Neural cell (in vitro differentiated cells): ENCODE data around the gene CNTNAP5. TPM values are rescaled to one million over a fixed set of nuclear protein-coding genes. Genes with fewer than 3 reads are reported as not detected.

Source experiments
- H2AFZ ChIP-seq: fragments of 200-600, 300-800 bp; sonication (generic), shearing (Covaris generic); 2 replicates; pipeline ENCODE4 v1.6.0; 2014; ENCODE audit warnings: low read depth, mild to moderate bottlenecking, antibody characterized with exemption, low read length, moderate library complexity
- H3F3A ChIP-seq: fragments of 200-600 bp; shearing (Covaris generic); 2 replicates; pipeline ENCODE4 v1.6.1; 2016; ENCODE audit warnings: mild to moderate bottlenecking, moderate library complexity, mixed read lengths, antibody characterized with exemption, low read length; ENCODE audit not compliant: insufficient read depth, poor library complexity, severe bottlenecking
- H3K27ac ChIP-seq: fragments of 200-600, 300-800 bp; sonication (generic), shearing (Covaris generic); 2 replicates; pipeline ENCODE4 v1.5.1; 2014; ENCODE audit warnings: mild to moderate bottlenecking, low read length, moderate library complexity
- H3K27me3 ChIP-seq: fragments of 300-800, 200-600 bp; sonication (generic), shearing (Covaris generic); 2 replicates; pipeline ENCODE4 v1.6.0; 2014; ENCODE audit warnings: mild to moderate bottlenecking, low read depth, low read length, moderate library complexity; ENCODE audit not compliant: insufficient read depth
- H3K36me3 ChIP-seq: fragments of 300-800, 200-600 bp; sonication (generic), shearing (Covaris generic); 2 replicates; pipeline ENCODE4 v1.5.1; 2014; ENCODE audit warnings: mild to moderate bottlenecking, antibody characterized with exemption, low read length, moderate library complexity; ENCODE audit not compliant: insufficient read depth
- H3K4me2 ChIP-seq: fragments of 300-800, 200-600 bp; sonication (generic), shearing (Covaris generic); 2 replicates; pipeline ENCODE4 v1.6.0; 2014; ENCODE audit warnings: mild to moderate bottlenecking, low read length
- H3K4me3 ChIP-seq: fragments of 300-800, 200-600 bp; sonication (generic), shearing (Covaris generic); 2 replicates; pipeline ENCODE4 v1.5.1; 2014; ENCODE audit warnings: mild to moderate bottlenecking, low read length, moderate library complexity
- H3K79me2 ChIP-seq: fragments of 200-600 bp; shearing (Covaris generic); replicated peaks from 2 replicates; pipeline ENCODE4 v1.6.0; 2014; ENCODE audit warnings: mild to moderate bottlenecking, low read length, moderate library complexity; ENCODE audit not compliant: insufficient read depth
- H3K9ac ChIP-seq: fragments of 300-800, 200-600 bp; sonication (generic), shearing (Covaris generic); 2 replicates; pipeline ENCODE4 v1.6.1; 2016; ENCODE audit warnings: mild to moderate bottlenecking, low read length, mixed read lengths
- H3K9me2 ChIP-seq: fragments of 200-600 bp; shearing (Covaris generic); 2 replicates; pipeline ENCODE4 v1.6.1; 2016; ENCODE audit warnings: mild to moderate bottlenecking, low read length, mixed read lengths; ENCODE audit not compliant: insufficient read depth
- H3K9me3 ChIP-seq: fragments of 200-600, 300-800 bp; sonication (generic), shearing (Covaris generic); 2 replicates; pipeline ENCODE4 v1.6.1; 2016; ENCODE audit warnings: mild to moderate bottlenecking, mixed run types, low read length, moderate library complexity, mixed read lengths
- H4K20me1 ChIP-seq: fragments of 200-600 bp; shearing (Covaris generic); 2 replicates; pipeline ENCODE4 v1.6.1; 2016; ENCODE audit warnings: mild to moderate bottlenecking, mixed run types; ENCODE audit not compliant: insufficient read depth
- EP300 ChIP-seq: fragments of 450-650 bp; conservative IDR thresholded peaks from 2 replicates; pipeline ENCODE4 v1.6.1; 2014; ENCODE audit warnings: antibody characterized with exemption, mild to moderate bottlenecking, moderate library complexity; ENCODE audit not compliant: poor library complexity, severe bottlenecking
- EZH2 ChIP-seq: fragments of 200-600, 300-800 bp; shearing (Covaris generic), sonication (generic); IDR thresholded peaks from 2 replicates; pipeline ENCODE4 v1.6.1; 2014; ENCODE audit warnings: antibody characterized with exemption, low read length, borderline replicate concordance, mild to moderate bottlenecking; ENCODE audit not compliant: insufficient read depth, poor library complexity, severe bottlenecking
- MXI1 ChIP-seq: fragments of 450-650 bp; conservative IDR thresholded peaks from 2 replicates; pipeline ENCODE4 v1.6.1; 2014; ENCODE audit warnings: antibody characterized with exemption, mild to moderate bottlenecking; ENCODE audit not compliant: poor library complexity, severe bottlenecking
- POLR2AphosphoS5 ChIP-seq: IDR thresholded peaks from 2 replicates; pipeline ENCODE4 v1.6.1; 2012
- RAD21 ChIP-seq: fragments of 450-650 bp; conservative IDR thresholded peaks from 2 replicates; pipeline ENCODE4 v1.6.1; 2014; ENCODE audit warnings: antibody characterized with exemption, mild to moderate bottlenecking, moderate library complexity
- SMC3 ChIP-seq: fragments of 450-650 bp; conservative IDR thresholded peaks from 2 replicates; pipeline ENCODE4 v1.6.1; 2014; ENCODE audit warnings: antibody characterized with exemption, mild to moderate bottlenecking, moderate library complexity; ENCODE audit not compliant: poor library complexity
- TAF1 ChIP-seq: IDR thresholded peaks from 2 replicates; pipeline ENCODE4 v1.6.1; 2012; ENCODE audit warnings: low read depth
- polyA plus RNA-seq: library from polyadenylated mRNA; depleted of rRNA; stranded (reverse); fragments of >200 nt; gene quantifications from 2 replicates; pipeline ENCODE4 v1.2.3, GENCODE V29; 2014
- TF ChIP-seq, protein P1 (sequence below): fragments of 450-650 bp; IDR thresholded peaks from 2 replicates; pipeline ENCODE4 v1.5.1; 2014; ENCODE audit warnings: antibody characterized with exemption, mild to moderate bottlenecking, moderate library complexity; ENCODE audit not compliant: poor library complexity, severe bottlenecking
- TF ChIP-seq, protein P2 (sequence below): IDR thresholded peaks from 2 replicates; pipeline ENCODE4 v1.6.1; 2012; ENCODE audit warnings: borderline replicate concordance

Gene CNTNAP5
- polyA plus RNA-seq, 1 donor from 2014 or later, result 19.3 TPM

DNA sequence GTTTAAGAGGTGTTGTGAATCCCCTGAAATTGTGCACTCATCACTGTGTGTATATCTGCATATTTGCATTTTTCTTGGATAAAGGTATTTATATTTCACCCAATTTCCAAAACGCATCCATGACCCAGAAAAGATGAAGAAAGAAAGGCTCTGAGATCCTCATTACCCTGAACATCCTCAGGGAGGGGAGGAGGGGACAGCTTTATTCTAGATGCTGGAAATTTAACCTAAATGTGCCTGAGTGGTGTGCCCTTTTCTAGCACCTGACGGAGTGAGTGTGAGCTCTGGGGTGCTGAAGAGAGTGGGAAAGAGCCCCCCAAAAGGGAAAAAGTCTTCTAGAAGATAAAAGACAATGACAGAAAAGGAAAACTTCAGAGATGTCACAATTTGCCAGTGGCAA lies 20.8 kb downstream of the CNTNAP5 start:
- Histone ChIP-seq H3K36me3 (no peaks in the 10 kb centered on the region), H3K79me2 (peaks cover 8% of the 10 kb centered on the region), H3K27ac (peak overlapping the region; percentile 48), H3K9me3 (no peaks in the 10 kb centered on the region), H3K27me3 (no peaks in the 10 kb centered on the region), H3K9ac (no peak overlapping the region), H3K4me3 (no peak overlapping the region), H2AFZ (no peak overlapping the region), H3K9me2 (no peaks in the 10 kb centered on the region), H3F3A (peaks cover 3% of the 10 kb centered on the region), H4K20me1 (no peaks in the 10 kb centered on the region), H3K4me2 (no peak overlapping the region)
- TF ChIP-seq POLR2AphosphoS5, result no peak
- no peak for TF ChIP-seq SMC3

DNA sequence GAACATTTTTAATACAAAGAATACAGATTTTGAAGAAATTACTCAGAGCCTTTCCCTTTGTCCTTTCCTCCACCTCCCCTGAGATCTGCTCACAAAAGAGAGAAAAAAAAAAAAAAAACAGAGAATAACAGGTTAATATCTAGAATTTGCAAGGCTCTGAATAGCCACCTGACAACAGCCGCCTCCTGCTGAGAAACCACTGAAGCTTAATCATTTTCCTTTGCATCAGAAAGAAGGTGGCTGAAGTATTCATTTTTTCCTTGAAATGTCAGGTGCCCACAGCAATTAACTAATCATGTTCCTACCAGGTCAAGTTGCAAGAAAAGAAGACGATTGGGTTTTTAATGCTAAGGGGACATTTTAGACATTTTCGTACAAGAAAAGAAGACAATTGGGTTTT lies 21.2 kb downstream of the CNTNAP5 start:
- no peak overlapping the region for H2AFZ ChIP-seq
- peak overlapping the region; percentile 23 for H3K4me3 ChIP-seq
- H3K36me3 ChIP-seq, result no peaks in the 10 kb centered on the region
- H3K9ac ChIP-seq, result no peak overlapping the region
- H4K20me1 ChIP-seq, result no peaks in the 10 kb centered on the region
- H3K9me2 ChIP-seq, result no peaks in the 10 kb centered on the region
- H3K27ac ChIP-seq, result peak overlapping the region; percentile 48
- H3K4me2 ChIP-seq, result no peak overlapping the region
- H3K79me2 ChIP-seq, result peaks cover 6% of the 10 kb centered on the region
- peaks cover 3% of the 10 kb centered on the region for H3F3A ChIP-seq
- no peak for TF ChIP-seq EP300
- TF ChIP-seq RAD21, result no peak
- TF ChIP-seq EZH2, result no peak
- no peaks in the 10 kb centered on the region for H3K9me3 ChIP-seq
- H3K27me3 ChIP-seq, result no peaks in the 10 kb centered on the region

DNA sequence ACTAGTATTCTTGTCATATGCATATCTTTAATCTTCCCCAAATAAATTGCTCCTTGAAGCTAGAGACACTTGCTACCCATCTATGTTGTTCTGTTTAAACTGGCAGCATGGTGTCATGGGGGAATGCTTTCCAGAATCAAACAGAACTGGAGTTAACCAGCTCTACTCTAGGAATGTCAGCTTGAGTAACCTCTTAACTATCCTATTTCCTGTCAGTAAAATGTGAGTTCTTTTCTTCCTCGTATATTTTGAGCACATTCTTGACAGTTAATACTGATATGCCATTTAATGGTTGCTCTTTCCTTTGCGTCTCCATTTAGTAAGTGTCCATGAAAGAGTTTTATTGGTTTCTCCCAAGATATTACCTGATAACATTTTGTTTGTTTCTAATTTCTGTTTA lies 23.0 kb downstream of the CNTNAP5 start:
- Histone ChIP-seq H2AFZ (no peak overlapping the region), H4K20me1 (no peaks in the 10 kb centered on the region), H3K9ac (no peak overlapping the region), H3F3A (peaks cover 3% of the 10 kb centered on the region), H3K27me3 (no peaks in the 10 kb centered on the region), H3K9me3 (no peaks in the 10 kb centered on the region), H3K36me3 (no peaks in the 10 kb centered on the region), H3K4me2 (no peak overlapping the region), H3K79me2 (peaks cover 3% of the 10 kb centered on the region), H3K4me3 (peak overlapping the region; percentile 23), H3K9me2 (no peaks in the 10 kb centered on the region), H3K27ac (peak overlapping the region; percentile 48)
- TF ChIP-seq MXI1 (no peak), TAF1 (no peak), SMC3 (no peak), RAD21 (no peak), POLR2AphosphoS5 (no peak), EZH2 (no peak), EP300 (peak; percentile 82)
- TF ChIP-seq, protein P1, sequence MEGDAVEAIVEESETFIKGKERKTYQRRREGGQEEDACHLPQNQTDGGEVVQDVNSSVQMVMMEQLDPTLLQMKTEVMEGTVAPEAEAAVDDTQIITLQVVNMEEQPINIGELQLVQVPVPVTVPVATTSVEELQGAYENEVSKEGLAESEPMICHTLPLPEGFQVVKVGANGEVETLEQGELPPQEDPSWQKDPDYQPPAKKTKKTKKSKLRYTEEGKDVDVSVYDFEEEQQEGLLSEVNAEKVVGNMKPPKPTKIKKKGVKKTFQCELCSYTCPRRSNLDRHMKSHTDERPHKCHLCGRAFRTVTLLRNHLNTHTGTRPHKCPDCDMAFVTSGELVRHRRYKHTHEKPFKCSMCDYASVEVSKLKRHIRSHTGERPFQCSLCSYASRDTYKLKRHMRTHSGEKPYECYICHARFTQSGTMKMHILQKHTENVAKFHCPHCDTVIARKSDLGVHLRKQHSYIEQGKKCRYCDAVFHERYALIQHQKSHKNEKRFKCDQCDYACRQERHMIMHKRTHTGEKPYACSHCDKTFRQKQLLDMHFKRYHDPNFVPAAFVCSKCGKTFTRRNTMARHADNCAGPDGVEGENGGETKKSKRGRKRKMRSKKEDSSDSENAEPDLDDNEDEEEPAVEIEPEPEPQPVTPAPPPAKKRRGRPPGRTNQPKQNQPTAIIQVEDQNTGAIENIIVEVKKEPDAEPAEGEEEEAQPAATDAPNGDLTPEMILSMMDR, result no peak
- TF ChIP-seq, protein P2, sequence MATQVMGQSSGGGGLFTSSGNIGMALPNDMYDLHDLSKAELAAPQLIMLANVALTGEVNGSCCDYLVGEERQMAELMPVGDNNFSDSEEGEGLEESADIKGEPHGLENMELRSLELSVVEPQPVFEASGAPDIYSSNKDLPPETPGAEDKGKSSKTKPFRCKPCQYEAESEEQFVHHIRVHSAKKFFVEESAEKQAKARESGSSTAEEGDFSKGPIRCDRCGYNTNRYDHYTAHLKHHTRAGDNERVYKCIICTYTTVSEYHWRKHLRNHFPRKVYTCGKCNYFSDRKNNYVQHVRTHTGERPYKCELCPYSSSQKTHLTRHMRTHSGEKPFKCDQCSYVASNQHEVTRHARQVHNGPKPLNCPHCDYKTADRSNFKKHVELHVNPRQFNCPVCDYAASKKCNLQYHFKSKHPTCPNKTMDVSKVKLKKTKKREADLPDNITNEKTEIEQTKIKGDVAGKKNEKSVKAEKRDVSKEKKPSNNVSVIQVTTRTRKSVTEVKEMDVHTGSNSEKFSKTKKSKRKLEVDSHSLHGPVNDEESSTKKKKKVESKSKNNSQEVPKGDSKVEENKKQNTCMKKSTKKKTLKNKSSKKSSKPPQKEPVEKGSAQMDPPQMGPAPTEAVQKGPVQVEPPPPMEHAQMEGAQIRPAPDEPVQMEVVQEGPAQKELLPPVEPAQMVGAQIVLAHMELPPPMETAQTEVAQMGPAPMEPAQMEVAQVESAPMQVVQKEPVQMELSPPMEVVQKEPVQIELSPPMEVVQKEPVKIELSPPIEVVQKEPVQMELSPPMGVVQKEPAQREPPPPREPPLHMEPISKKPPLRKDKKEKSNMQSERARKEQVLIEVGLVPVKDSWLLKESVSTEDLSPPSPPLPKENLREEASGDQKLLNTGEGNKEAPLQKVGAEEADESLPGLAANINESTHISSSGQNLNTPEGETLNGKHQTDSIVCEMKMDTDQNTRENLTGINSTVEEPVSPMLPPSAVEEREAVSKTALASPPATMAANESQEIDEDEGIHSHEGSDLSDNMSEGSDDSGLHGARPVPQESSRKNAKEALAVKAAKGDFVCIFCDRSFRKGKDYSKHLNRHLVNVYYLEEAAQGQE, result peak; percentile 91
